Neural cell (in vitro differentiated cells): ENCODE results near the gene NR2F1-AS1.

Source experiments
- EP300 ChIP-seq: fragments of 450-650 bp; conservative IDR thresholded peaks from 2 replicates; pipeline ENCODE4 v1.6.1; 2014; ENCODE audit warnings: antibody characterized with exemption, mild to moderate bottlenecking, moderate library complexity; ENCODE audit not compliant: poor library complexity, severe bottlenecking
- EZH2 ChIP-seq: fragments of 200-600, 300-800 bp; shearing (Covaris generic), sonication (generic); IDR thresholded peaks from 2 replicates; pipeline ENCODE4 v1.6.1; 2014; ENCODE audit warnings: antibody characterized with exemption, low read length, borderline replicate concordance, mild to moderate bottlenecking; ENCODE audit not compliant: insufficient read depth, poor library complexity, severe bottlenecking
- POLR2AphosphoS5 ChIP-seq: IDR thresholded peaks from 2 replicates; pipeline ENCODE4 v1.6.1; 2012
- RAD21 ChIP-seq: fragments of 450-650 bp; conservative IDR thresholded peaks from 2 replicates; pipeline ENCODE4 v1.6.1; 2014; ENCODE audit warnings: antibody characterized with exemption, mild to moderate bottlenecking, moderate library complexity
- TAF1 ChIP-seq: IDR thresholded peaks from 2 replicates; pipeline ENCODE4 v1.6.1; 2012; ENCODE audit warnings: low read depth
- TF ChIP-seq, protein P1 (sequence below): fragments of 450-650 bp; IDR thresholded peaks from 2 replicates; pipeline ENCODE4 v1.5.1; 2014; ENCODE audit warnings: antibody characterized with exemption, mild to moderate bottlenecking, moderate library complexity; ENCODE audit not compliant: poor library complexity, severe bottlenecking

- TF ChIP-seq, protein P1, sequence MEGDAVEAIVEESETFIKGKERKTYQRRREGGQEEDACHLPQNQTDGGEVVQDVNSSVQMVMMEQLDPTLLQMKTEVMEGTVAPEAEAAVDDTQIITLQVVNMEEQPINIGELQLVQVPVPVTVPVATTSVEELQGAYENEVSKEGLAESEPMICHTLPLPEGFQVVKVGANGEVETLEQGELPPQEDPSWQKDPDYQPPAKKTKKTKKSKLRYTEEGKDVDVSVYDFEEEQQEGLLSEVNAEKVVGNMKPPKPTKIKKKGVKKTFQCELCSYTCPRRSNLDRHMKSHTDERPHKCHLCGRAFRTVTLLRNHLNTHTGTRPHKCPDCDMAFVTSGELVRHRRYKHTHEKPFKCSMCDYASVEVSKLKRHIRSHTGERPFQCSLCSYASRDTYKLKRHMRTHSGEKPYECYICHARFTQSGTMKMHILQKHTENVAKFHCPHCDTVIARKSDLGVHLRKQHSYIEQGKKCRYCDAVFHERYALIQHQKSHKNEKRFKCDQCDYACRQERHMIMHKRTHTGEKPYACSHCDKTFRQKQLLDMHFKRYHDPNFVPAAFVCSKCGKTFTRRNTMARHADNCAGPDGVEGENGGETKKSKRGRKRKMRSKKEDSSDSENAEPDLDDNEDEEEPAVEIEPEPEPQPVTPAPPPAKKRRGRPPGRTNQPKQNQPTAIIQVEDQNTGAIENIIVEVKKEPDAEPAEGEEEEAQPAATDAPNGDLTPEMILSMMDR: no peak
- TF ChIP-seq EZH2: peak; percentile 92
- no peak for TF ChIP-seq RAD21
- peak; percentile 45 for TF ChIP-seq POLR2AphosphoS5
- TF ChIP-seq EP300: no peak
- no peak for TF ChIP-seq TAF1
Observed at GRCh38 chr5:93602241-93603077, 21.4 kb upstream of the NR2F1-AS1 start.
